Activated CD4-positive, alpha-beta T cell treated with anti-CD3 and anti-CD28 coated beads for 36 hours (primary cell): Measurements from ENCODE around the gene STX8. TPM values are rescaled to one million over a fixed set of nuclear protein-coding genes. Genes with fewer than 3 reads are reported as not detected.

ENCODE experiments used
- ATAC-seq: fragments of 200-7000 bp; cut with Tn5 transposase; one replicate; pipeline ENCODE4 v1.10.0; 2021; ENCODE audit warnings: mild to moderate bottlenecking, moderate library complexity
- CTCF ChIA-PET: fragments of 350-600 bp; sonication (Branson Sonifier 250); formaldehyde crosslinking; loops from one replicate; lab custom pipeline; 2021; ENCODE audit warnings: antibody characterized with exemption; lab: Charles Lee
- POLR2A ChIA-PET: fragments of 350-600 bp; sonication (Branson Sonifier 250); formaldehyde crosslinking; loops from one replicate; lab custom pipeline; 2021; ENCODE audit warnings: antibody characterized with exemption, inconsistent platforms; lab: Charles Lee
- DNase-seq: peaks from one replicate; pipeline ENCODE4 v3.0.0-alpha.2; 2020
- H3K27ac Mint-ChIP-seq: one replicate; pipeline ENCODE4 v1.8.0; 2021; ENCODE audit warnings: mixed read lengths
- H3K27me3 Mint-ChIP-seq: one replicate; pipeline ENCODE4 v1.8.0; 2021; ENCODE audit warnings: mixed read lengths
- H3K36me3 Mint-ChIP-seq: one replicate; pipeline ENCODE4 v1.8.0; 2021; ENCODE audit warnings: low read depth, mixed read lengths
- H3K4me1 Mint-ChIP-seq: one replicate; pipeline ENCODE4 v1.8.0; 2021; ENCODE audit warnings: mixed read lengths
- H3K4me3 Mint-ChIP-seq: one replicate; pipeline ENCODE4 v1.8.0; 2021; ENCODE audit warnings: mild to moderate bottlenecking, moderate library complexity, mixed read lengths
- H3K9me3 Mint-ChIP-seq: one replicate; pipeline ENCODE4 v1.8.0; 2021; ENCODE audit warnings: low read depth, mixed read lengths
- intact Hi-C, 2 experiments: fragments of 100-400 bp; cut with DNase I in 1 of 2; cut with micrococcal nuclease in 1 of 2; formaldehyde crosslinking; loops; one replicate each; pipeline versions ENCODE4 v1.14.2 to v1.15.1; 2022 to 2024; cut with DNase I, micrococcal nuclease
- total RNA-seq, 2 experiments: library from RNA; stranded (reverse); gene quantifications; one replicate each; pipeline ENCODE4 v1.2.3, GENCODE V29; 2021

The STX8 gene
- total RNA-seq, 2 experiments from 2014 or later, result 65.7 to 87.7 TPM

- CTCF ChIA-PET, result no interaction called here
Measured at GRCh38 chr17:9224485-9224884, 351.1 kb downstream of the STX8 start.

GRCh38 chr17:9223531-9223930 is 352.1 kb downstream of the STX8 start:
- intact Hi-C loops, result no loop called here
- DNase-seq (no peak), ATAC-seq (no peak)
- Mint-ChIP-seq H3K27me3 (no peaks in the 10 kb centered on the region), H3K36me3 (no peaks in the 10 kb centered on the region), H3K4me3 (no peak overlapping the region), H3K9me3 (no peaks in the 10 kb centered on the region), H3K27ac (no peak overlapping the region), H3K4me1 (peaks cover 2% of the 10 kb centered on the region)
- CTCF ChIA-PET, result interaction anchor here (0.6 kb wide), 1 partner anchor 61 kb away, joined by 3 read pairs; no protein-coding TSS in a partner anchor
- POLR2A ChIA-PET, result no interaction called here

More at GRCh38 chr17:9224485-9224884, 351.1 kb downstream of the STX8 start:
- POLR2A ChIA-PET, result no interaction called here
- H3K4me1 Mint-ChIP-seq, result peaks cover 2% of the 10 kb centered on the region
- intact Hi-C loops, result no loop called here
- no peaks in the 10 kb centered on the region for H3K9me3 Mint-ChIP-seq
- H3K36me3 Mint-ChIP-seq, result no peaks in the 10 kb centered on the region
- H3K27ac Mint-ChIP-seq, result no peak overlapping the region
- no peak overlapping the region for H3K4me3 Mint-ChIP-seq
- DNase-seq (no peak), ATAC-seq (no peak)
- no peaks in the 10 kb centered on the region for H3K27me3 Mint-ChIP-seq

GRCh38 chr17:9221922-9222180 is 353.8 kb downstream of the STX8 start:
- no peaks in the 10 kb centered on the region for H3K27me3 Mint-ChIP-seq
- no peak for DNase-seq
- H3K4me3 Mint-ChIP-seq, result no peak overlapping the region
- peaks cover 2% of the 10 kb centered on the region for H3K4me1 Mint-ChIP-seq
- no peak for ATAC-seq
- H3K36me3 Mint-ChIP-seq, result peaks cover 4% of the 10 kb centered on the region
- ChIA-PET CTCF (no interaction called here), POLR2A (no interaction called here)
- intact Hi-C loops, result no loop called here
- H3K9me3 Mint-ChIP-seq, result peaks cover 4% of the 10 kb centered on the region
- no peak overlapping the region for H3K27ac Mint-ChIP-seq

- DNase-seq (no peak), ATAC-seq (no peak)
- peaks cover 5% of the 10 kb centered on the region for H3K36me3 Mint-ChIP-seq
- peaks cover 2% of the 10 kb centered on the region for H3K4me1 Mint-ChIP-seq
- ChIA-PET POLR2A (no interaction called here), CTCF (interaction anchor here (0.6 to 0.8 kb wide), 2 partner anchors 36 to 1069 kb away, joined by 3 read pairs; no protein-coding TSS in a partner anchor)
- H3K27ac Mint-ChIP-seq, result no peak overlapping the region
- no peak overlapping the region for H3K4me3 Mint-ChIP-seq
- peaks cover 4% of the 10 kb centered on the region for H3K9me3 Mint-ChIP-seq
- H3K27me3 Mint-ChIP-seq, result no peaks in the 10 kb centered on the region
- intact Hi-C loops, result no loop called here
Measured at GRCh38 chr17:9221147-9221921, 354.3 kb downstream of the STX8 start.

GRCh38 chr17:9220398-9221146 is 355.0 kb downstream of the STX8 start:
- peaks cover 12% of the 10 kb centered on the region for H3K36me3 Mint-ChIP-seq
- H3K27me3 Mint-ChIP-seq, result no peaks in the 10 kb centered on the region
- no peaks in the 10 kb centered on the region for H3K4me1 Mint-ChIP-seq
- POLR2A ChIA-PET, result no interaction called here
- no peak overlapping the region for H3K27ac Mint-ChIP-seq
- CTCF ChIA-PET, result interaction anchor here (0.6 to 0.8 kb wide), 2 partner anchors 35 to 1070 kb away, joined by 3 read pairs; no protein-coding TSS in a partner anchor
- no peak for DNase-seq
- intact Hi-C loops, result no loop called here
- H3K4me3 Mint-ChIP-seq, result no peak overlapping the region
- peaks cover 11% of the 10 kb centered on the region for H3K9me3 Mint-ChIP-seq
- ATAC-seq, result no peak

- no peaks in the 10 kb centered on the region for H3K27me3 Mint-ChIP-seq
- peaks cover 13% of the 10 kb centered on the region for H3K36me3 Mint-ChIP-seq
- H3K4me1 Mint-ChIP-seq, result no peaks in the 10 kb centered on the region
- ChIA-PET CTCF (no interaction called here), POLR2A (no interaction called here)
- peaks cover 16% of the 10 kb centered on the region for H3K9me3 Mint-ChIP-seq
- intact Hi-C loops, result no loop called here
- H3K4me3 Mint-ChIP-seq, result no peak overlapping the region
- ATAC-seq, result no peak
- no peak overlapping the region for H3K27ac Mint-ChIP-seq
- DNase-seq, result no peak
Measured at GRCh38 chr17:9219631-9220397, 355.8 kb downstream of the STX8 start.

- CTCF ChIA-PET, result no interaction called here
- intact Hi-C loops, result no loop called here
- no peak for DNase-seq
- Mint-ChIP-seq H3K36me3 (peaks cover 13% of the 10 kb centered on the region), H3K4me1 (no peaks in the 10 kb centered on the region), H3K27me3 (no peaks in the 10 kb centered on the region), H3K9me3 (peaks cover 16% of the 10 kb centered on the region), H3K27ac (no peak overlapping the region), H3K4me3 (no peak overlapping the region)
- no peak for ATAC-seq
- POLR2A ChIA-PET, result no interaction called here
Measured at GRCh38 chr17:9218911-9219310, 356.7 kb downstream of the STX8 start.

GRCh38 chr17:9218064-9218635 is 357.5 kb downstream of the STX8 start:
- H3K27ac Mint-ChIP-seq, result no peak overlapping the region
- peaks cover 16% of the 10 kb centered on the region for H3K9me3 Mint-ChIP-seq
- ATAC-seq (peak; percentile 23), DNase-seq (no peak)
- POLR2A ChIA-PET, result no interaction called here
- intact Hi-C loops, result no loop called here
- CTCF ChIA-PET, result interaction anchor here (0.5 to 1.3 kb wide), 3 partner anchors 75 to 257 kb away, joined by 3 to 4 read pairs (median 3); no protein-coding TSS in a partner anchor
- no peaks in the 10 kb centered on the region for H3K4me1 Mint-ChIP-seq
- H3K27me3 Mint-ChIP-seq, result no peaks in the 10 kb centered on the region
- peaks cover 13% of the 10 kb centered on the region for H3K36me3 Mint-ChIP-seq
- no peak overlapping the region for H3K4me3 Mint-ChIP-seq

GRCh38 chr17:9217151-9218056 is 358.2 kb downstream of the STX8 start:
- CTCF ChIA-PET, result interaction anchor here (0.5 to 1.3 kb wide), 3 partner anchors 75 to 257 kb away, joined by 3 to 4 read pairs (median 3); no protein-coding TSS in a partner anchor
- peaks cover 16% of the 10 kb centered on the region for H3K9me3 Mint-ChIP-seq
- H3K27me3 Mint-ChIP-seq, result no peaks in the 10 kb centered on the region
- H3K4me3 Mint-ChIP-seq, result no peak overlapping the region
- POLR2A ChIA-PET, result no interaction called here
- DNase-seq (no peak), ATAC-seq (peak; percentile 60)
- no peaks in the 10 kb centered on the region for H3K4me1 Mint-ChIP-seq
- no peak overlapping the region for H3K27ac Mint-ChIP-seq
- intact Hi-C loops, result no loop called here
- peaks cover 13% of the 10 kb centered on the region for H3K36me3 Mint-ChIP-seq

GRCh38 chr17:9215465-9215864 is 360.2 kb downstream of the STX8 start:
- peaks cover 13% of the 10 kb centered on the region for H3K36me3 Mint-ChIP-seq
- no peak overlapping the region for H3K4me3 Mint-ChIP-seq
- POLR2A ChIA-PET, result no interaction called here
- peaks cover 16% of the 10 kb centered on the region for H3K9me3 Mint-ChIP-seq
- no peaks in the 10 kb centered on the region for H3K27me3 Mint-ChIP-seq
- no peak overlapping the region for H3K27ac Mint-ChIP-seq
- ATAC-seq (no peak), DNase-seq (no peak)
- CTCF ChIA-PET, result interaction anchor here (0.8 to 1.3 kb wide), 2 partner anchors 15 to 76 kb away, joined by 3 read pairs; no protein-coding TSS in a partner anchor
- intact Hi-C loops, result no loop called here
- peaks cover 5% of the 10 kb centered on the region for H3K4me1 Mint-ChIP-seq
